ENCODE results near the gene ADIPOR2.

ADIPOR2 gene

DNA sequence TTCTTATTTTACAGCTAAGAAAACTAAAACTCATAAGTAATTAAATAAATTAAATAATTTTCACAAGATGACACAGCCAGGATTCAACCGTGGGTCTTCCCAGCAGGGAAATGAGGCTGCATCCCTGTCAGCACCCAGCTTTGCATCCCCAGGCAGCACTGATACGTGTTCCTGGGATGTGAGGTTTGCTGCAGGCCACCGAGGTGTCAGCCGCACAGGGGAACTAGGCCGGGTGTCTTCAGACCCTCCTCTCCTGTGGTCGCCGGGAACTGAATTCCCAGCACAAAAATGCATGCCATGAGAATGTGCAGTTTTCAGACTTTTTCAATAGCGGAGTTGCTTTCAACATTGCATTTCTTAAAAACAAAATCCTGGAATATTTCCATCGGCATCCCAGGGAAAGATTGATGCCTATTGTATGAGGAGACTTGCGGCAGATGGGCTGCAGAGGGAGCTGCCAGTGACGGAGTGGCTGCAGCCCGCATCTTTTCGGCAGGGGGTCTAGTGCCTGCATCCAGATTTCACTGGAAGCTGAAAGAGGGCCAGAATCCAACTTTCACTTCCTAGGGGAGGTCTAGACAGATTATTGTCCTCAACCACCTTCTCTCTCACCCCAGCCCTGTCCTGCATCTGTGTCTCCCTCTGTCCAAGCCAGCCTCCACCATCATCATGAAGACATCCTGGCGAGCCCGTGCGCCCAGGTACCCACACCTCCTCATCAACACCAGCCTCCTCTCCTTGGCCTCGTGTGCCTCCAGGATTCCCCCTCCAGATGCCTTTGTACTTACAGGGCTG is 142.1 kb downstream of the ADIPOR2 start:
- DNase-seq: no peak

DNA sequence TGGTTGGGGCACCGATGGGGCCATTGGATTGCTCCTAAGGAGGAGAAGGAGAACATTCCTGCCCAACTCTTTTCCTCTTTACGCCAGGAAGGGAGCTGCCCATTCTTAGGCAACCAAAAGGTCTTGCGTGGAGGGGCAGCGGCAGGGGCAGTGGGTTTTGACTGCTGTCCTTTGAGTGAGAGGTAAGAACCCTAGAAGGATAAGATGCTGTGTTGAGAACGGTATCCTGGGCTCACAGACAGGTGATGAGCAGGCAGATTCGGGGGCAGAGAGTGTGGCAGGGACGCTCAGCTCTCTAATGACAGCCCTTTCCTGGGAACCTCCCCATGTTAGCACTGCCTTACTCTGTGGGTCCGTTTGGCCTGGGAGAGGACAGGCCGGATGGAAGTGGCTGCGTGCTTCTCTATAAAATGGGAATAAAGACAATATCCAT is 142.7 kb downstream of the ADIPOR2 start:
- no peak for DNase-seq

DNA sequence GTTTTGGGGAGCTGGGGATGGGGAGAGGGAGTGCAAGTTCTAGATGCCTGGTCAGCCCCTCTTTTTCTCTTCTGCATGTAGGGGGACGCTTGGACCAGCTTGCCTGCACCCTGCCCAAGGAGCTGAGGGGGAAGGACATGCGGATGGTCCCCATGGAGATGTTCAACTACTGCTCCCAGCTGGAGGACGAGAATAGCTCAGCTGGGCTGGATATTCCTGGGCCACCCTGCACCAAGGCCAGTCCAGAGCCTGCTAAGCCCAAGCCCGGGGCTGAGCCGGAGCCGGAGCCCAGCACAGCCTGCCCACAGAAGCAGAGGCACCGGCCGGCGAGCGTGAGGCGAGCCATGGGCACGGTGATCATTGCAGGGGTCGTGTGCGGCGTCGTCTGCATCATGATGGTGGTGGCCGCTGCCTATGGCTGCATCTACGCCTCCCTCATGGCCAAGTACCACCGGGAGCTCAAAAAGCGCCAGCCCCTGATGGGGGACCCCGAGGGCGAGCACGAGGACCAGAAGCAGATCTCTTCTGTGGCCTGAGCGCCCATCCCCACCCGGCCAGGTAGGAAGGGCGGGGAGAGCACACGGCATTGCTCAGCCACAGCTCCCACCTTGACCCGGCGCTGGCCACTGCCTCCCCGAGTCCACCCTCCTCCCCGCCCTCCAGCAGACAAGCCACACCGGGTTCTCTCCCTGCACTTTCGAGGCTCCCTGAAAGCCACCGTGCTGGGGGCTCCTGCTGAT is 143.5 kb downstream of the ADIPOR2 start:
- DNase-seq: no peak

DNA sequence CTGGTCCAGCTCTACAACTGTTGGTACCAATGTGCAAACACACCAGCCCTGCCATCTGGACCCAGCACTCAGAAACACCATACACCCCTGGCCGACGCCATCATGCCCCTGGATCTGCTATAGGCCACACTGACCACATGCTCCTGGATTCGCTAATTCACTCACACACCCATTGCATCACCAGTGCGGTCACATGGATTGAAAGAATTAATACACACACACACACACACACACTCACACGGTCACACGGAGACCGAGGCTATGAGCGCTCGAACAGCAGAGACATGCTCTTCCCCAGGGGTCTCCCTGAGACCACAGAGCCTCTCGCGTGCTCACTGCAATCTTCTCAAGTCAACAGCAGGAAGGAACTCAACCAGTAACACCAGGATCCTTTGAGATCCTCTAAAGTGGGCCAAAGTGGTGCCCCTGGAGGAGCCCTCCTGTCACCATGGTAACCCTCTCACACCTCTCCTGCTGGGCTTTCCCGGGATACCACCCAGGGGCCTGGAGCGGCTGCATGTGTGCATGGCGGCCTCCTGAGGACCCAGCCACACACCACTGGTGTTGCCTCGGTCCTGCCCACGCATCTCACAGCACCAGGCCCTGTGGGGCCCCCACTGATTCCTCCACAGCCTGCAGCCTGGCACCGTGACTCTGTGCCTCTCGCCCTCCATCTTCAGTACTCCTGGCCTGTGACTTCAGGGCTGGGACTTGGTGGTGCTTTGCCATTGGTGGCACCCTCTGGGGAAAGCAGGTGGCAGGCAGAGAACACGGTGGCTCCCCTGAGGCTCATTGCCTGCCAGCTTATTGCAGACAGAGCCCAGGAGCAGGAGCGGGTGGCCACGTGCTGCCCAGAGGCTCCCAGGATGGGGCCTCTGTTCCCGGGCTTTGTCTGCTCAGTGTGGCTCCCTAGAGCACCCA is 144.6 kb downstream of the ADIPOR2 start:
- no peak for DNase-seq

DNA sequence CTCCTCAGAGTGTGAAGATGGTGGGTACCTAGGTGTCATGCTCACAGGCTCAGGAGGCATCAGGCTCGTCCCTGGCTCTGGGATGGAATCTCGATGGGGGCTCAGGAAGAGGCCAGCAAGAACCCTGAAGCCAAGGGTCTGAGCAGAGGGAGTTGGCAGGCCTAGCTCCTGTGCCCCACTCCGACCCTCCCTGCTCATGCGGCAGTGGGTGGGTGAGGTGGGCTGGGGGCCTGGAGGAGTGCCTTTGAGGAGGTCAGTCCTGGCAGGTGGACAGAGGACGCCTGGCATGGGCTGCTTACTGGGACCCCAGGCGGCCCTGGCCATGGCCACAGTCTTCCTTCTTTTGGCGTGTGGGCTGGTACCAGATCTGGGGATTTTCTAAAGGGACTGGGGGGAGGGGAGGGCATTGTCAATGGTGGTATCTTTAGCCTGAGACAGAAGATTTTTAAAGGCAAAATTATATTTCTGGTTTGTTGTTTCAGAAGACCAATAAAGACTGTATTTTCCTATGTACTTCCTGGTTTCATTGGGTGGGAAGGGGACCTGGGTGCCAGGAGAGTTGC is 145.5 kb downstream of the ADIPOR2 start:
- DNase-seq: no peak

DNA sequence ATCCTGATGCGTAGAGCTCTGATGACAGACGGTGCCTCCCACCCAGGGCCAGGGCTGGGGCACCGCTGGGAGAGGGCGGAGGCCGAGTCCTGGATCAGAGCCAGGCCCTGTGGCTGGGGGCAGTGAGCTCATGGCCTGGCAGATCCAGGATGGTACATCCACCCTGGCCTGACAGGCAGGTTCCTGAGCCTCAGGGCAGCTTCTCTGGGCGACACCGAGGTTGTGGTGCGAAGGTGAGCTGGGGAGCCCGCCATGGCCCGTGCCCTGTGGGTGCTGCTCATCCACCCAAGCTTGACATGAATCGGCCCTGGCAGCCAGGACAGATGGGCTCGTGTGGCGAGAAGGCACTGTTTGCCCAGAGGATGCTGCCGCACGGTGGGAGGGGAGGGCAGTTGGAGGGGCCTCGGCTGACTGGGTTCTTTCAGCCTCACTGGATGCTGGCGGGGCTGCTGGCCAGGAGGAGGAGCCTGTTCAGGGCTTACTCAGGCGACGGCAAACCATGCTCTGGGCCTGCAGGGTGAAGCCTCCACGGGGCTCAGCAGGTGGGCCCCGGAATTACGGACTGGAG is 146.1 kb downstream of the ADIPOR2 start:
- DNase-seq: no peak

DNA sequence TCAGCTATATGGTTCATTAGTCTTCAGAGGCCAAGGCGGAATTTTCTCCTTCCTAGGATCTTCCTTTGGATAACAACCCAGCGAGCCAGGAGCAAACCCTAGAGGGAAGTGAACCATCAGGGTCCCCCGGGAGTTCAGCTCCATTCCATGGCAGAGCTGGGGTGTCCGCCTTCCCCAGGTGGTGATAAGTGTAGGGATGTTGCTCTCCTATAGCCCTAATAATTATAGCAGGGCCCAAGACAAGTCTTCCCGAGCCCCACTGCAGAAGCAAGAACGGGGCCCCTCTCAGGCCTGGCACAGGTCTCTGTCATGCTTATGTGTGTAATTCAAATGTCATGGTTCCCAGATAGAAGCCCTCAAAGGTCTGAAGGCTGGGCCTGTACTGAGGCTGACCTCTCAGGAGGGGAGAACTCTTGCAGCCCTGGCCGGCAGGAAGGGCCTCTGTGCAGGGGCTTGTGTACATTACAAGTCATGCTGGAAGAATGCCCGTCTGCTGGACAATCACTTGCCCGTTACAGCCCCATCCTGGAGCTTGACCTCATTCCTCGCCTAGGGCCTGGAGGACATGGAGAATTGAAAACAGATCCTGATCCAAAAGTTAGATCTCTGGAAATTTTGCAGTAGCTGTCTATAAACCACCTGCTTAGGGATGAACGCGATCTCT is 146.8 kb downstream of the ADIPOR2 start:
- DNase-seq: no peak
